Islet of Langerhans (tissue), 1 donor: Measurements from ENCODE around the gene PCNX2.

Experiments
- FAIRE-seq: peaks from one replicate; lab custom pipeline; 2011; peaks lifted over from hg19 to GRCh38; lab: Jason Lieb, UNC

PCNX2 gene

GRCh38 chr1:233057836-233058235, 237.7 kb downstream of the PCNX2 start:
- no peak for FAIRE-seq

GRCh38 chr1:233055879-233056641, 239.5 kb downstream of the PCNX2 start:
- no peak for FAIRE-seq

GRCh38 chr1:233045588-233045987, 249.9 kb downstream of the PCNX2 start:
- FAIRE-seq, result no peak

- no peak for FAIRE-seq
Observed at GRCh38 chr1:233042834-233043233, 252.7 kb downstream of the PCNX2 start.

- no peak for FAIRE-seq
Observed at GRCh38 chr1:233040494-233040893, 255.0 kb downstream of the PCNX2 start.

- no peak for FAIRE-seq
Observed at GRCh38 chr1:233038581-233038980, 256.9 kb downstream of the PCNX2 start.

GRCh38 chr1:233037843-233038242, 257.7 kb downstream of the PCNX2 start:
- no peak for FAIRE-seq

- no peak for FAIRE-seq
Observed at GRCh38 chr1:233034836-233035235, 260.7 kb downstream of the PCNX2 start.

GRCh38 chr1:233033361-233033760, 262.2 kb downstream of the PCNX2 start:
- no peak for FAIRE-seq

- no peak for FAIRE-seq
Observed at GRCh38 chr1:233032916-233033315, 262.6 kb downstream of the PCNX2 start.

- FAIRE-seq, result no peak
Observed at GRCh38 chr1:233031521-233031920, 264.0 kb downstream of the PCNX2 start.

- no peak for FAIRE-seq
Observed at GRCh38 chr1:233027046-233027445, 268.5 kb downstream of the PCNX2 start.

GRCh38 chr1:233025567-233025966, 270.0 kb downstream of the PCNX2 start:
- FAIRE-seq, result no peak

- FAIRE-seq, result no peak
Observed at GRCh38 chr1:233025157-233025556, 270.4 kb downstream of the PCNX2 start.

GRCh38 chr1:233024199-233024598, 271.3 kb downstream of the PCNX2 start:
- FAIRE-seq, result no peak

- FAIRE-seq, result no peak
Observed at GRCh38 chr1:233022246-233022645, 273.3 kb downstream of the PCNX2 start.

- no peak for FAIRE-seq
Observed at GRCh38 chr1:233020426-233020825, 275.1 kb downstream of the PCNX2 start.

- no peak for FAIRE-seq
Observed at GRCh38 chr1:233019778-233020325, 275.7 kb downstream of the PCNX2 start.

GRCh38 chr1:233019083-233019482, 276.4 kb downstream of the PCNX2 start:
- FAIRE-seq, result no peak

- no peak for FAIRE-seq
Observed at GRCh38 chr1:233016798-233017197, 278.7 kb downstream of the PCNX2 start.

- no peak for FAIRE-seq
Observed at GRCh38 chr1:233015965-233016364, 279.6 kb downstream of the PCNX2 start.

GRCh38 chr1:233012021-233012420, 283.5 kb downstream of the PCNX2 start:
- FAIRE-seq, result no peak

- no peak for FAIRE-seq
Observed at GRCh38 chr1:233010146-233010545, 285.4 kb downstream of the PCNX2 start.

- FAIRE-seq, result no peak
Observed at GRCh38 chr1:233006541-233006973, 289.0 kb downstream of the PCNX2 start.
